MM.1S (cell line): Measurements from ENCODE around the gene RALGDS.

Source experiments
- CTCF ChIP-seq: fragments of 300-600 bp; sonication (generic); IDR thresholded peaks from 2 replicates; pipeline ENCODE4 v1.5.1; 2016; ENCODE audit warnings: antibody characterized with exemption, low read length, mixed read lengths
- EZH2phosphoT487 ChIP-seq: fragments of 300-600 bp; sonication (generic); IDR thresholded peaks from 2 replicates; pipeline ENCODE4 v1.6.1; 2018; ENCODE audit warnings: antibody characterized with exemption, low read length

- TF ChIP-seq EZH2phosphoT487 (no peak), CTCF (no peak)
These were observed 11.1 kb upstream of the RALGDS start for GRCh38 chr9:133132174-133132573.
